Common myeloid progenitor, CD34-positive (primary cell): Measurements from ENCODE around the gene RET.
A peak's percentile ranks its signal among the peaks of the same experiment; 100 is the strongest.

Experiments used
- CTCF ChIA-PET: fragments of 350-600 bp; sonication (Branson Sonifier 250); formaldehyde crosslinking; loops from one replicate; lab custom pipeline; 2021; ENCODE audit warnings: antibody characterized with exemption; lab: Charles Lee
- POLR2A ChIA-PET: fragments of 350-600 bp; sonication (Branson Sonifier 250); formaldehyde crosslinking; loops from one replicate; lab custom pipeline; 2021; ENCODE audit warnings: antibody characterized with exemption; lab: Charles Lee
- DNase-seq, 3 donors: peaks; one replicate each; pipeline versions ENCODE4 v3.0.0 to v3.0.0-alpha.2; 2013
- H3K27ac ChIP-seq, 2 experiments: 1 replicate in 1 of 2; 2 replicates in 1 of 2; pipeline ENCODE4 v1.7.0; 2013; ENCODE audit warnings: inconsistent platforms in 2 of 2, low read length in 2 of 2, mild to moderate bottlenecking in 2 of 2, low read depth in 1 of 2, moderate library complexity in 1 of 2; ENCODE audit not compliant: severe bottlenecking in 2 of 2, insufficient read depth in 1 of 2, poor library complexity in 1 of 2
- H3K27me3 ChIP-seq, 5 experiments: replicated peaks in 2 of 5; 1 replicate in 3 of 5; 2 replicates in 2 of 5; pipeline versions ENCODE4 v1.6.1 to v1.7.0; 2013; ENCODE audit warnings: low read length in 4 of 5, mild to moderate bottlenecking in 2 of 5, moderate library complexity in 2 of 5, inconsistent platforms in 1 of 5; ENCODE audit not compliant: insufficient read depth in 5 of 5, control insufficient read depth in 4 of 5
- H3K36me3 ChIP-seq, 4 experiments: 1 replicate in 2 of 4; 2 replicates in 2 of 4; pipeline versions ENCODE4 v1.6.1 to v1.7.0; 2013; ENCODE audit warnings: low read length in 3 of 4, control low read depth in 1 of 4, mild to moderate bottlenecking in 1 of 4; ENCODE audit not compliant: control insufficient read depth in 4 of 4, insufficient read depth in 4 of 4
- H3K4me1 ChIP-seq, 4 experiments: 1 replicate in 3 of 4; 2 replicates in 1 of 4; pipeline versions ENCODE4 v1.6.1 to v1.7.1; 2013; ENCODE audit warnings: low read length in 3 of 4, mild to moderate bottlenecking in 3 of 4, control low read depth in 1 of 4, inconsistent platforms in 1 of 4, moderate library complexity in 1 of 4; ENCODE audit not compliant: control insufficient read depth in 4 of 4, insufficient read depth in 4 of 4; ENCODE audit errors: control extremely low read depth in 1 of 4
- H3K4me3 ChIP-seq, 7 experiments: 1 replicate in 4 of 7; 2 replicates in 3 of 7; pipeline versions ENCODE4 v1.5.1 to v1.7.0; 2013; ENCODE audit warnings: mild to moderate bottlenecking in 7 of 7, low read length in 6 of 7, moderate library complexity in 6 of 7, inconsistent platforms in 2 of 7, low read depth in 2 of 7, control low read depth in 1 of 7; ENCODE audit not compliant: insufficient read depth in 4 of 7, control insufficient read depth in 1 of 7; ENCODE audit errors: extremely low read depth in 1 of 7
- H3K9me3 ChIP-seq, 5 experiments: 1 replicate in 4 of 5; 2 replicates in 1 of 5; pipeline versions ENCODE4 v1.6.1 to v1.7.1; 2013; ENCODE audit warnings: low read length in 4 of 5, mild to moderate bottlenecking in 2 of 5, inconsistent platforms in 1 of 5, low read depth in 1 of 5, moderate library complexity in 1 of 5; ENCODE audit not compliant: control insufficient read depth in 4 of 5, insufficient read depth in 2 of 5; ENCODE audit errors: control extremely low read depth in 1 of 5
- WGBS: methylation state at CpG from one replicate; pipeline ENCODE4 v1.1.5; 2013; ENCODE audit not compliant: insufficient coverage; 5-methylcytosine and 5-hydroxymethylcytosine counted together

The RET gene

GRCh38 chr10:43036481-43037428, 40.1 kb upstream of the RET start:
- H3K9me3 ChIP-seq, result peaks cover 2 to 25% (median 6%) of the 10 kb centered on the region in 5 experiments
- H3K27ac ChIP-seq, result no peak overlapping the region
- no peak for DNase-seq
- POLR2A ChIA-PET, result no interaction called here
- no peak overlapping the region for H3K4me3 ChIP-seq
- 89% methylated on average over 10 of the region's 16 CpGs for WGBS
- peaks cover 0 to 7% (median 0%) of the 10 kb centered on the region in 4 experiments for H3K4me1 ChIP-seq
- no peaks in the 10 kb centered on the region for H3K36me3 ChIP-seq
- H3K27me3 ChIP-seq, result no peaks in the 10 kb centered on the region
- CTCF ChIA-PET, result interaction anchor here (0.8 kb wide), 1 partner anchor 68 kb away, joined by 3 read pairs; no protein-coding TSS in a partner anchor

DNA sequence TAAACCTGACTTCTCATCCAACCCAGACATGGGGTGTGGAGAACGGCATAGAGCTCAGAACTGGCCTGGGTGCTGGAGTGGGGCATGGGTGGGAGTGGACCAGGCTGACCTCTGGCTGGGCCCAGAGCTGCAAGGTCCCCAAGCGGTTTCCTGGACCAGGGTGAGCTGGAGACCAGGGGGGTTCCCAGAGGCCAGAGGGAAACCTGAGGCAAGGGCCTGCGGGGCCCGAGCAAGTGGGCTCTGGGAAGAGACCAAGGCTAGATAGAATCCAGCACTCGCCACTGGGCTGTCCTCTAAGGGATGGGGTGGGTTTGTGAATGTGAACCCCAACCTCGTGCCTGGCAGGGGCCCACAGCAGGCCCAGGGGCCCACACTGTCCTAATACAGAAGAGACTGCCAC, 39.4 kb upstream of the RET start:
- Histone ChIP-seq H3K27ac (no peak overlapping the region), H3K4me1 (peaks cover 0 to 7% (median 0%) of the 10 kb centered on the region in 4 experiments), H3K36me3 (no peaks in the 10 kb centered on the region), H3K9me3 (peaks cover 0 to 20% (median 3%) of the 10 kb centered on the region in 5 experiments), H3K4me3 (no peak overlapping the region), H3K27me3 (no peaks in the 10 kb centered on the region)
- DNase-seq, result no peak
- ChIA-PET CTCF (no interaction called here), POLR2A (no interaction called here)
- 98% methylated on average over 4 of the region's 6 CpGs for WGBS

- no peaks in the 10 kb centered on the region for H3K36me3 ChIP-seq
- peaks cover 0 to 7% (median 0%) of the 10 kb centered on the region in 4 experiments for H3K4me1 ChIP-seq
- H3K27me3 ChIP-seq, result no peaks in the 10 kb centered on the region
- no peak overlapping the region for H3K4me3 ChIP-seq
- 95% methylated on average over 12 of the region's 14 CpGs for WGBS
- H3K9me3 ChIP-seq, result peaks cover 0 to 13% (median 0%) of the 10 kb centered on the region in 5 experiments
- ChIA-PET POLR2A (interaction anchor here (0.6 kb wide), 1 partner anchor 8 kb away, joined by 4 read pairs; no protein-coding TSS in a partner anchor), CTCF (interaction anchor here (1.5 kb wide), 1 partner anchor 16 kb away, joined by 3 read pairs; no protein-coding TSS in a partner anchor)
- no peak for DNase-seq
- H3K27ac ChIP-seq, result no peak overlapping the region
Observed at GRCh38 chr10:43037942-43038782, 38.7 kb upstream of the RET start.

DNA sequence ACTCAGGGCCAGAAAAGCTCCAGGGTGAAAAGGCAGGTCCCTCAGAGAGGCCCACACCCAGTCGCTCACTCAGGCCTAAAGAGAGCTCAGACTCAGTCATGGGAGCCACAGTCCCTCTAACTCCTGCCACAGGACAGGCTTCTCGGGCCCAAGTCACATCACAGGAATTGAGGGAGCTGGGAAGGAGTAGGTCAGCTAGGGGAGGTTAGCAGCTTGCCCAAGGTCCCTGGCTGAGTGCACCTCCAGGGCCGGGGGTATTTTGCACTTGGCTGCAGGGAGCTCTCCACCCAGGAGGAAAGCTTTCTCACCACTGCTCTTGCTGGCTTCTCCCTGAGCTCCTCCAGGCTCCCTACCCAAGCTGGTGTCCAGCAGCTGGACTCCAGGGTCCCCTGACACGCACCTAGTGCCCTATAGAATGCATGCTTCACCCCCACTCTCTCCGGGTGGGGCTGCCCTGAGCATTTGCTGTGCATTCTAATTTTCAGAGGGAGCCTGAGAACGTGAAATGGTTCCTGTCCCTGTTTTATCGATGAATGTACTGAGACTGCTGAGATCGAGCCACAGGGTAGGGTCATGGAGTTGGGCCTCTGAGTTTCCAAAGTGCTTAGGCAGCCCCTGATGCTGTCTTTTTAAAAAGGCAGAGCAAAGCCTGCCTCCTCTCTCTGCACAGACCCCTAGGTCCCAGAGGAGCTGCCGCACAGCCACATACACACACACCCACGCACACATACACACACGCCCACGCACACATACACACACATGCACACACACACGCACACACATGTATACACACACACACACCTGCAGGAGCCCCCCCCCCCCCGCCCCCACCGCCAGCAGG, 37.9 kb upstream of the RET start:
- H3K36me3 ChIP-seq, result no peaks in the 10 kb centered on the region
- H3K4me1 ChIP-seq, result peaks cover 0 to 7% (median under 1%) of the 10 kb centered on the region in 4 experiments
- 93% methylated on average over 6 of the region's 15 CpGs for WGBS
- no peak overlapping the region for H3K27ac ChIP-seq
- CTCF ChIA-PET, result interaction anchor here (1.5 kb wide), 1 partner anchor 15 kb away, joined by 3 read pairs; no protein-coding TSS in a partner anchor
- H3K4me3 ChIP-seq, result no peak overlapping the region
- H3K9me3 ChIP-seq, result peaks cover 0 to 9% (median 0%) of the 10 kb centered on the region in 5 experiments
- no peak for DNase-seq
- POLR2A ChIA-PET, result interaction anchor here (0.6 kb wide), 1 partner anchor 8 kb away, joined by 4 read pairs; no protein-coding TSS in a partner anchor
- H3K27me3 ChIP-seq, result no peaks in the 10 kb centered on the region

DNA sequence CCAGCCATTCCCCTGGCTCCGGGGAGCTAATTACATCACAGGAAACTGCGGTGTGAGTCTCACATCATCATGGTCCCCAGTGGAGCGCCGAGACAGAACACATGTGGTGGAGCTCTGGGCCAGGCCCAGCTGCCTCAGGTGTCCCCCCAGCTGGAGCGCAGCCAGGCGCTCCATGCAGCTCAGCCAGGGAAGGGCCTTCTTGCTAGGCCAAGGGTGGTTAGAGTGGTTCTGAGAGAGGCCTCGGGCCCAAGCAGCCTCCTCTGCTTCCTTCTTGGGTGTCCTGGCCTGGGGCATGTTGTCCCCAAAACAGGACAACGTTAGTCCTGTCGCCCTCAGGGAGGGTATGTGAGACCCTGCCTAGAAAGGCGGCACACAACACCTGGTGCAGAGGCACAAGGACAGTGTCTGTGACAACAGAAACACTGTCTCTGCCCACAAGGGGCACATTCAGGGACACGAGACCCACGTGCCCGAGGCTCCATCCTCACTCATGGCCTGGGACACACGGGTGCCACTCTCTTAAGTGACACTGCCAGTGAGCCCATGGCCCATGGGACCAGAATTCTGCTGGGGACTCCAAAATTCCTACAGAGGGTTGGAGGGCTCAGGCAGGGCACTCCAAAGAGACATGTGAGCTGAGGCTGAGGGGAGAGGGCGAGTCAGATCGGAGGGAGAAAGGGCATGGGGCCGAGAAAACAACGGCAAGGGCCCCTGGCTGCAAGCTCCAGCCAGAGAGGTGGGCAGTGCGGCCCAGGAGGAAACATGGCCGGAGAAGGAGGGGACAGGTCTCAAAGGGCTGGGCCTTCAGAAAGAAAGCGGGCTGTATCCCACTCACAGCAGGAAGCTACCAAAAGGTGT, 37.0 kb upstream of the RET start:
- Histone ChIP-seq H3K4me1 (peaks cover 0 to 14% (median 6%) of the 10 kb centered on the region in 4 experiments), H3K9me3 (peaks cover 0 to 2% (median 0%) of the 10 kb centered on the region in 5 experiments), H3K27me3 (no peaks in the 10 kb centered on the region), H3K4me3 (no peak overlapping the region), H3K36me3 (no peaks in the 10 kb centered on the region), H3K27ac (no peak overlapping the region)
- POLR2A ChIA-PET, result no interaction called here
- WGBS, result 94% methylated on average over 21 of the region's 21 CpGs
- DNase-seq, result peak in 1 of 3 donors; percentile 21
- CTCF ChIA-PET, result no interaction called here
